ENCODE measurements around the gene MAPK13.

GRCh38 chr6:36133148-36133547 lies 2.8 kb downstream of the MAPK13 start:
- no peak for TF ChIP-seq CTCF (IDR thresholded peaks at IDR 0.05)
- TF ChIP-seq POLR2A (IDR thresholded peaks at IDR 0.05) = no peak

Data from uterus (tissue), 2 donors.